Measurements from ENCODE around the gene ENPEP.
"Not testable (repeated sequence)": the region's sequence is repeated elsewhere in the genome, so short reads cannot be mapped to it uniquely, and the experiment has no call there.

ENPEP gene

GRCh38 chr4:110472583-110473329 is 3.2 kb upstream of the ENPEP start:
- DNase-seq (ENCODE audit: low read depth in 1 of 2, low spot score in 1 of 2): peak in 1 of 2 experiments; percentile 21
- in situ Hi-C loops (cut with HindIII; ENCODE audit: low pct_unique_long_range_greater_than_20kb, low sequenced_read_pairs): no loop called here
- no peak for TF ChIP-seq JUND (IDR thresholded peaks at IDR 0.05; ENCODE audit: low read depth)

- DNase-seq (ENCODE audit: low read depth in 1 of 2, low spot score in 1 of 2): no peak
- in situ Hi-C loops (cut with HindIII; ENCODE audit: low pct_unique_long_range_greater_than_20kb, low sequenced_read_pairs): no loop called here
- TF ChIP-seq JUND (IDR thresholded peaks at IDR 0.05; ENCODE audit: low read depth): no peak
Measured at GRCh38 chr4:110474481-110474880, 1.5 kb upstream of the ENPEP start.

- in situ Hi-C loops (cut with HindIII; ENCODE audit: low pct_unique_long_range_greater_than_20kb, low sequenced_read_pairs); DNase-seq (ENCODE audit: low read depth in 1 of 2, low spot score in 1 of 2): not testable (repeated sequence)
Measured at GRCh38 chr4:110475080-110475479, 875 bp upstream of the ENPEP start.

GRCh38 chr4:110477836-110478235 is 1.9 kb downstream of the ENPEP start:
- in situ Hi-C loops (cut with HindIII; ENCODE audit: low pct_unique_long_range_greater_than_20kb, low sequenced_read_pairs): no loop called here
- no peak for DNase-seq (ENCODE audit: low read depth in 1 of 2, low spot score in 1 of 2)
- TF ChIP-seq JUND (IDR thresholded peaks at IDR 0.05; ENCODE audit: low read depth): no peak

- TF ChIP-seq JUND (IDR thresholded peaks at IDR 0.05; ENCODE audit: low read depth): no peak
- DNase-seq (ENCODE audit: low read depth in 1 of 2, low spot score in 1 of 2): no peak
- in situ Hi-C loops (cut with HindIII; ENCODE audit: low pct_unique_long_range_greater_than_20kb, low sequenced_read_pairs): no loop called here
Measured at GRCh38 chr4:110480031-110480549, 4.1 kb downstream of the ENPEP start.

- DNase-seq (ENCODE audit: low read depth in 1 of 2, low spot score in 1 of 2): no peak
- in situ Hi-C loops (cut with HindIII; ENCODE audit: low pct_unique_long_range_greater_than_20kb, low sequenced_read_pairs): no loop called here
- no peak for TF ChIP-seq JUND (IDR thresholded peaks at IDR 0.05; ENCODE audit: low read depth)
Measured at GRCh38 chr4:110480746-110481271, 4.9 kb downstream of the ENPEP start.

- in situ Hi-C loops (cut with HindIII; ENCODE audit: low pct_unique_long_range_greater_than_20kb, low sequenced_read_pairs): no loop called here
- DNase-seq (ENCODE audit: low read depth in 1 of 2, low spot score in 1 of 2): no peak
- no peak for TF ChIP-seq JUND (IDR thresholded peaks at IDR 0.05; ENCODE audit: low read depth)
Measured at GRCh38 chr4:110483516-110483915, 7.6 kb downstream of the ENPEP start.

GRCh38 chr4:110484029-110484428 is 8.1 kb downstream of the ENPEP start:
- no peak for DNase-seq (ENCODE audit: low read depth in 1 of 2, low spot score in 1 of 2)
- in situ Hi-C loops (cut with HindIII; ENCODE audit: low pct_unique_long_range_greater_than_20kb, low sequenced_read_pairs): no loop called here
- TF ChIP-seq JUND (IDR thresholded peaks at IDR 0.05; ENCODE audit: low read depth): no peak

- no peak for TF ChIP-seq JUND (IDR thresholded peaks at IDR 0.05; ENCODE audit: low read depth)
- DNase-seq (ENCODE audit: low read depth in 1 of 2, low spot score in 1 of 2): no peak
- in situ Hi-C loops (cut with HindIII; ENCODE audit: low pct_unique_long_range_greater_than_20kb, low sequenced_read_pairs): no loop called here
Measured at GRCh38 chr4:110484767-110485166, 8.8 kb downstream of the ENPEP start.

- in situ Hi-C loops (cut with HindIII; ENCODE audit: low pct_unique_long_range_greater_than_20kb, low sequenced_read_pairs): no loop called here
- no peak for TF ChIP-seq JUND (IDR thresholded peaks at IDR 0.05; ENCODE audit: low read depth)
- no peak for DNase-seq (ENCODE audit: low read depth in 1 of 2, low spot score in 1 of 2)
Measured at GRCh38 chr4:110485452-110485851, 9.5 kb downstream of the ENPEP start.

- TF ChIP-seq JUND (IDR thresholded peaks at IDR 0.05; ENCODE audit: low read depth): no peak
- in situ Hi-C loops (cut with HindIII; ENCODE audit: low pct_unique_long_range_greater_than_20kb, low sequenced_read_pairs): no loop called here
- DNase-seq (ENCODE audit: low read depth in 1 of 2, low spot score in 1 of 2): no peak
Measured at GRCh38 chr4:110486256-110486655, 10.3 kb downstream of the ENPEP start.

- DNase-seq (ENCODE audit: low read depth in 1 of 2, low spot score in 1 of 2); in situ Hi-C loops (cut with HindIII; ENCODE audit: low pct_unique_long_range_greater_than_20kb, low sequenced_read_pairs): not testable (repeated sequence)
Measured at GRCh38 chr4:110486850-110487249, 10.9 kb downstream of the ENPEP start.

- in situ Hi-C loops (cut with HindIII; ENCODE audit: low pct_unique_long_range_greater_than_20kb, low sequenced_read_pairs): no loop called here
- no peak for TF ChIP-seq JUND (IDR thresholded peaks at IDR 0.05; ENCODE audit: low read depth)
- no peak for DNase-seq (ENCODE audit: low read depth in 1 of 2, low spot score in 1 of 2)
Measured at GRCh38 chr4:110487873-110488272, 11.9 kb downstream of the ENPEP start.

All from T47D (cell line).